Progenitor cell of endocrine pancreas (in vitro differentiated cells): ENCODE results near the gene ARHGAP23. TPM values are rescaled to one million over a fixed set of nuclear protein-coding genes. Genes with fewer than 3 reads are reported as not detected.
A peak's percentile ranks its signal among the peaks of the same experiment; 100 is the strongest.

Source experiments
- DNase-seq: peaks from one replicate; pipeline ENCODE4 v3.0.0; 2021; ENCODE audit warnings: low spot score; ENCODE audit not compliant: unreplicated experiment
- H3K27ac Mint-ChIP-seq: 2 replicates; pipeline ENCODE4 v1.8.0; 2021; ENCODE audit warnings: mild to moderate bottlenecking, moderate library complexity, mixed read lengths
- H3K27me3 Mint-ChIP-seq: 2 replicates; pipeline ENCODE4 v1.8.0; 2021; ENCODE audit warnings: mixed read lengths
- H3K36me3 Mint-ChIP-seq: 2 replicates; pipeline ENCODE4 v1.8.0; 2022; ENCODE audit warnings: mixed read lengths; ENCODE audit not compliant: insufficient read depth
- H3K4me1 Mint-ChIP-seq: 2 replicates; pipeline ENCODE4 v1.8.0; 2021; ENCODE audit warnings: low read depth, mixed read lengths
- H3K4me3 Mint-ChIP-seq: 2 replicates; pipeline ENCODE4 v1.8.0; 2021; ENCODE audit warnings: low read depth, mild to moderate bottlenecking, moderate library complexity, mixed read lengths
- H3K9me3 Mint-ChIP-seq: 2 replicates; pipeline ENCODE4 v1.8.0; 2021; ENCODE audit warnings: low read depth, mixed read lengths
- CTCF ChIP-seq: fragments of 200-600 bp; sonication (generic); IDR thresholded peaks from one replicate; pipeline ENCODE4 v1.5.0; 2021; ENCODE audit warnings: antibody characterized with exemption, mild to moderate bottlenecking; ENCODE audit not compliant: unreplicated experiment
- total RNA-seq: library from RNA; stranded (reverse); gene quantifications from 2 replicates; pipeline ENCODE4 v1.2.1, GENCODE V29; 2021

ARHGAP23 gene
- total RNA-seq, 1 donor from 2014 or later, result 2.9 TPM

GRCh38 chr17:38427160-38427949, 909 bp upstream of the ARHGAP23 start:
- DNase-seq, result no peak

GRCh38 chr17:38428643-38429371, 543 bp downstream of the ARHGAP23 start:
- no peak overlapping the region for H3K27ac Mint-ChIP-seq
- no peaks in the 10 kb centered on the region for H3K36me3 Mint-ChIP-seq
- H3K9me3 Mint-ChIP-seq, result no peaks in the 10 kb centered on the region
- peaks cover 71% of the 10 kb centered on the region for H3K27me3 Mint-ChIP-seq
- H3K4me3 Mint-ChIP-seq, result peak overlapping the region; percentile 57
- no peak for TF ChIP-seq CTCF
- no peak for DNase-seq
- peaks cover 6% of the 10 kb centered on the region for H3K4me1 Mint-ChIP-seq

More at GRCh38 chr17:38427160-38427949, 909 bp upstream of the ARHGAP23 start:
- H3K4me3 Mint-ChIP-seq, result peak overlapping the region; percentile 67
- TF ChIP-seq CTCF, result no peak
- H3K9me3 Mint-ChIP-seq, result no peaks in the 10 kb centered on the region
- H3K36me3 Mint-ChIP-seq, result no peaks in the 10 kb centered on the region
- H3K27me3 Mint-ChIP-seq, result peaks cover 76% of the 10 kb centered on the region
- H3K4me1 Mint-ChIP-seq, result peaks cover 6% of the 10 kb centered on the region
- no peak overlapping the region for H3K27ac Mint-ChIP-seq

- Mint-ChIP-seq H3K4me1 (peaks cover 6% of the 10 kb centered on the region), H3K4me3 (peak overlapping the region; percentile 57), H3K9me3 (no peaks in the 10 kb centered on the region), H3K27me3 (peaks cover 67% of the 10 kb centered on the region), H3K36me3 (no peaks in the 10 kb centered on the region), H3K27ac (peak overlapping the region; percentile 23)
- DNase-seq, result no peak
- TF ChIP-seq CTCF, result no peak
Observed at GRCh38 chr17:38429476-38430100, 1.3 kb downstream of the ARHGAP23 start.

GRCh38 chr17:38430316-38430715, 2.1 kb downstream of the ARHGAP23 start:
- H3K4me3 Mint-ChIP-seq, result no peak overlapping the region
- H3K27ac Mint-ChIP-seq, result no peak overlapping the region
- no peak for TF ChIP-seq CTCF
- no peak for DNase-seq
- H3K27me3 Mint-ChIP-seq, result peaks cover 66% of the 10 kb centered on the region
- no peaks in the 10 kb centered on the region for H3K36me3 Mint-ChIP-seq
- no peaks in the 10 kb centered on the region for H3K9me3 Mint-ChIP-seq
- H3K4me1 Mint-ChIP-seq, result peaks cover 6% of the 10 kb centered on the region

- H3K27me3 Mint-ChIP-seq, result peaks cover 65% of the 10 kb centered on the region
Observed at GRCh38 chr17:38430822-38431221, 2.6 kb downstream of the ARHGAP23 start.

More at GRCh38 chr17:38430822-38431221, 2.6 kb downstream of the ARHGAP23 start:
- Mint-ChIP-seq H3K9me3 (no peaks in the 10 kb centered on the region), H3K4me1 (peaks cover 6% of the 10 kb centered on the region), H3K36me3 (no peaks in the 10 kb centered on the region), H3K27ac (no peak overlapping the region), H3K4me3 (no peak overlapping the region)
- TF ChIP-seq CTCF, result no peak
- DNase-seq, result no peak
